Esophagus squamous epithelium (tissue), 4 donors: ENCODE results near the gene USP49.

Source experiments
- CTCF ChIP-seq, 6 experiments: fragments of 450-650 bp in 4 of 6; fragments of 200-600 bp in 2 of 6; sonication (generic) in 2 of 6; IDR thresholded peaks; one replicate each; pipeline ENCODE4 v1.5.1; 2016 to 2019; ENCODE audit warnings: antibody characterized with exemption in 6 of 6, mild to moderate bottlenecking in 4 of 6, moderate library complexity in 4 of 6
- POLR2A ChIP-seq, 4 donors: fragments of 450-650 bp; IDR thresholded peaks; one replicate each; pipeline ENCODE4 v1.6.1; 2017; ENCODE audit warnings: antibody characterized with exemption in 4 of 4, mild to moderate bottlenecking in 4 of 4, moderate library complexity in 3 of 4

DNA sequence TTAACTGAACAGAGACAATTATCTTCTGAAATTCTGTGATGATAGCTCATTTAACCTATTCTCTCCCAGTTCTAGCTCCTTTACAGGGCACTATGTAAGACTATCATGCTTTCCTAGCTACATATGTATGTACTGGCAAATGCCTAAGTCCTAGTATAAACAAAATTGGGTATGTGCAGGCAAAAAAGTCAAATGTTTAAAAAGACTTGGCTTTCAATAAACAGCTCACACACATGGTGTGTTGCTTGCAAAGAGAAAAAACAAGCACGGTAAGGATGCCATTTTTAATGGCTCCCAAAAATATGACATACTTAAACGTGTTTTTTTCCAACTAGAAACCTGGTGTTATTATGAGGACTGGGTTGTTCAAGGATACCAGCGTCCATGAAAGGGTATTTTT, 62.9 kb downstream of the USP49 start:
- TF ChIP-seq CTCF (IDR thresholded peaks at IDR 0.05), result no peak
- TF ChIP-seq POLR2A (IDR thresholded peaks at IDR 0.05), result no peak
